ENCODE measurements around the gene MSL3B.
A peak's percentile ranks its signal among the peaks of the same experiment; 100 is the strongest.

MSL3B gene

GRCh38 chr2:233865838-233866237, 2.3 kb downstream of the MSL3B start:
- H3K36me3 ChIP-seq (ENCODE audit: low read depth), result peaks cover 32% of the 10 kb centered on the region
- H3K4me3 ChIP-seq, result peak overlapping the region; percentile 6; the same call in 1 of the 2 replicates

GRCh38 chr2:233862261-233862768, 5.9 kb downstream of the MSL3B start:
- H4K20me1 ChIP-seq (ENCODE audit: insufficient read depth), result no peaks in the 10 kb centered on the region
- peaks cover 22% of the 10 kb centered on the region for H3K4me1 ChIP-seq (replicated peaks; ENCODE audit: insufficient read depth)
- peaks cover 30% of the 10 kb centered on the region for H3K36me3 ChIP-seq (ENCODE audit: low read depth)
- H3K4me3 ChIP-seq, result no peak overlapping the region
- DNase-seq, result no peak
- ChIA-PET POLR2A (ENCODE audit: unreplicated experiment) (interaction anchor here (0.6 kb wide), 1 partner anchor 389 kb away, joined by 4 read pairs; no protein-coding TSS in a partner anchor), CTCF (no interaction called here)
- no peaks in the 10 kb centered on the region for H3K9me3 ChIP-seq (ENCODE audit: insufficient read depth, low read depth)
- BruUV-seq (replicated peaks), result no TSS peak
- no peaks in the 10 kb centered on the region for H3K9me2 ChIP-seq (ENCODE audit: insufficient read depth)
- H3F3A ChIP-seq (ENCODE audit: insufficient read depth, low read depth), result no peaks in the 10 kb centered on the region
- TF ChIP-seq EZH2 (IDR thresholded peaks at IDR 0.05; ENCODE audit: low read depth) (no peak), CTCF (conservative IDR thresholded peaks at IDR 0.05) (no peak)
- H3K79me2 ChIP-seq (ENCODE audit: low read depth), result peaks cover 26% of the 10 kb centered on the region
- H2AFZ ChIP-seq, result no peak overlapping the region
- intact Hi-C loops (cut with micrococcal nuclease; ENCODE audit: unreplicated experiment), result loop anchor here (10.0 kb wide), 1 partner anchor 382 kb away; no protein-coding TSS in a partner anchor
- H3K4me2 ChIP-seq, result no peak overlapping the region
- H3K27me3 ChIP-seq (ENCODE audit: insufficient read depth, low read depth), result no peaks in the 10 kb centered on the region
- H3K27ac ChIP-seq, result no peak overlapping the region

More at GRCh38 chr2:233865838-233866237, 2.3 kb downstream of the MSL3B start:
- no peaks in the 10 kb centered on the region for H3K27me3 ChIP-seq (ENCODE audit: insufficient read depth, low read depth)
- H3F3A ChIP-seq (ENCODE audit: insufficient read depth, low read depth), result no peaks in the 10 kb centered on the region
- intact Hi-C loops (cut with micrococcal nuclease; ENCODE audit: unreplicated experiment), result loop anchor here (10.0 kb wide), 1 partner anchor 379 kb away; no protein-coding TSS in a partner anchor
- no peaks in the 10 kb centered on the region for H3K9me3 ChIP-seq (ENCODE audit: insufficient read depth, low read depth)
- TF ChIP-seq CTCF (conservative IDR thresholded peaks at IDR 0.05), result peak; percentile 52
- no peak for TF ChIP-seq EZH2 (IDR thresholded peaks at IDR 0.05; ENCODE audit: low read depth)
- no peak for DNase-seq
- no peaks in the 10 kb centered on the region for H4K20me1 ChIP-seq (ENCODE audit: insufficient read depth)
- H2AFZ ChIP-seq, result no peak overlapping the region
- CTCF ChIA-PET, result no interaction called here
- BruUV-seq (replicated peaks), result no TSS peak
- H3K4me2 ChIP-seq, result peak overlapping the region; percentile 17
- peaks cover 24% of the 10 kb centered on the region for H3K4me1 ChIP-seq (replicated peaks; ENCODE audit: insufficient read depth)
- H3K27ac ChIP-seq, result no peak overlapping the region
- no peaks in the 10 kb centered on the region for H3K9me2 ChIP-seq (ENCODE audit: insufficient read depth)
- H3K79me2 ChIP-seq (ENCODE audit: low read depth), result peaks cover 32% of the 10 kb centered on the region
- POLR2A ChIA-PET (ENCODE audit: unreplicated experiment), result no interaction called here

- Histone ChIP-seq H3K27ac (no peak overlapping the region), H3K4me1 (replicated peaks; ENCODE audit: insufficient read depth) (peaks cover 9% of the 10 kb centered on the region), H3F3A (ENCODE audit: insufficient read depth, low read depth) (peaks cover 7% of the 10 kb centered on the region; the same call in 1 of the 2 replicates), H3K9me2 (ENCODE audit: insufficient read depth) (no peaks in the 10 kb centered on the region), H2AFZ (no peak overlapping the region), H3K4me2 (no peak overlapping the region), H4K20me1 (ENCODE audit: insufficient read depth) (no peaks in the 10 kb centered on the region), H3K36me3 (ENCODE audit: low read depth) (no peaks in the 10 kb centered on the region), H3K9me3 (ENCODE audit: insufficient read depth, low read depth) (no peaks in the 10 kb centered on the region), H3K4me3 (no peak overlapping the region), H3K27me3 (ENCODE audit: insufficient read depth, low read depth) (no peaks in the 10 kb centered on the region), H3K79me2 (ENCODE audit: low read depth) (peaks cover 10% of the 10 kb centered on the region)
- BruUV-seq (replicated peaks), result no TSS peak
- TF ChIP-seq EZH2 (IDR thresholded peaks at IDR 0.05; ENCODE audit: low read depth) (no peak), CTCF (conservative IDR thresholded peaks at IDR 0.05) (no peak)
- CTCF ChIA-PET, result interaction anchor here (0.6 to 1.2 kb wide), 6 partner anchors 82 to 1259 kb away, joined by 3 to 14 read pairs (median 4); no protein-coding TSS in a partner anchor
- no peak for DNase-seq
- POLR2A ChIA-PET (ENCODE audit: unreplicated experiment), result interaction anchor here (0.7 to 0.9 kb wide), 2 partner anchors 55 to 643 kb away, joined by 5 read pairs; no protein-coding TSS in a partner anchor
- intact Hi-C loops (cut with micrococcal nuclease; ENCODE audit: unreplicated experiment), result loop anchor here (1.0 to 10.0 kb wide), 4 partner anchors 276 to 1256 kb away; no protein-coding TSS in a partner anchor
Measured at GRCh38 chr2:233858331-233858730, 9.9 kb downstream of the MSL3B start.

Data from PC-9 (cell line).